Thoracic aorta (tissue), 2 donors: ENCODE measurements around the gene NID2. TPM values are rescaled to one million over a fixed set of nuclear protein-coding genes. Genes with fewer than 3 reads are reported as not detected.

Experiments used
- ATAC-seq: fragments of 150-250 bp; one replicate; pipeline ENCODE4 v1.8.0; 2017; ENCODE audit warnings: low read depth; ENCODE audit not compliant: insufficient number of reproducible peaks, low FRiP score
- DNase-seq: peaks from one replicate; pipeline ENCODE4 v3.0.0-alpha.2; 2020; ENCODE audit warnings: low spot score
- H3K27ac ChIP-seq, 2 donors: fragments of 200-600 bp; sonication (generic); 1 replicate in 1 of 2; 2 replicates in 1 of 2; pipeline ENCODE4 v1.5.1; 2016; ENCODE audit warnings: mild to moderate bottlenecking in 2 of 2, moderate library complexity in 2 of 2
- H3K27me3 ChIP-seq: fragments of 200-600 bp; sonication (generic); replicated peaks from 2 replicates; pipeline ENCODE4 v1.6.0; 2016; ENCODE audit warnings: mild to moderate bottlenecking; ENCODE audit not compliant: insufficient read depth
- H3K36me3 ChIP-seq: fragments of 200-600 bp; sonication (generic); one replicate; pipeline ENCODE4 v1.5.1; 2016
- H3K4me1 ChIP-seq, 2 donors: fragments of 200-600 bp; sonication (generic); 1 replicate in 1 of 2; 2 replicates in 1 of 2; pipeline versions ENCODE4 v1.5.1 to v1.6.0; 2016; ENCODE audit warnings: low read depth in 2 of 2, mild to moderate bottlenecking in 1 of 2; ENCODE audit not compliant: control insufficient read depth in 1 of 2
- H3K4me3 ChIP-seq: fragments of 200-600 bp; sonication (generic); 2 replicates; pipeline ENCODE4 v1.5.1; 2016; ENCODE audit warnings: mild to moderate bottlenecking
- H3K9me3 ChIP-seq: fragments of 200-600 bp; sonication (generic); 2 replicates; pipeline ENCODE4 v1.5.1; 2016
- total RNA-seq, 2 donors: library from RNA; depleted of rRNA; stranded (reverse); fragments of >200 nt; gene quantifications; one replicate each; pipeline versions ENCODE4 v1.1.0 to v1.2.3, GENCODE V29; 2016
- TF ChIP-seq, protein P1 (sequence below): fragments of 200-600 bp; sonication (generic); IDR thresholded peaks from one replicate; pipeline ENCODE4 v1.5.1; 2019; ENCODE audit warnings: antibody characterized with exemption

NID2 gene
- total RNA-seq, 2 donors from 2014 or later: 21.0 to 33.3 TPM

- TF ChIP-seq, protein P1, sequence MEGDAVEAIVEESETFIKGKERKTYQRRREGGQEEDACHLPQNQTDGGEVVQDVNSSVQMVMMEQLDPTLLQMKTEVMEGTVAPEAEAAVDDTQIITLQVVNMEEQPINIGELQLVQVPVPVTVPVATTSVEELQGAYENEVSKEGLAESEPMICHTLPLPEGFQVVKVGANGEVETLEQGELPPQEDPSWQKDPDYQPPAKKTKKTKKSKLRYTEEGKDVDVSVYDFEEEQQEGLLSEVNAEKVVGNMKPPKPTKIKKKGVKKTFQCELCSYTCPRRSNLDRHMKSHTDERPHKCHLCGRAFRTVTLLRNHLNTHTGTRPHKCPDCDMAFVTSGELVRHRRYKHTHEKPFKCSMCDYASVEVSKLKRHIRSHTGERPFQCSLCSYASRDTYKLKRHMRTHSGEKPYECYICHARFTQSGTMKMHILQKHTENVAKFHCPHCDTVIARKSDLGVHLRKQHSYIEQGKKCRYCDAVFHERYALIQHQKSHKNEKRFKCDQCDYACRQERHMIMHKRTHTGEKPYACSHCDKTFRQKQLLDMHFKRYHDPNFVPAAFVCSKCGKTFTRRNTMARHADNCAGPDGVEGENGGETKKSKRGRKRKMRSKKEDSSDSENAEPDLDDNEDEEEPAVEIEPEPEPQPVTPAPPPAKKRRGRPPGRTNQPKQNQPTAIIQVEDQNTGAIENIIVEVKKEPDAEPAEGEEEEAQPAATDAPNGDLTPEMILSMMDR: no peak
- ATAC-seq (no peak), DNase-seq (no peak)
- no peak overlapping the region for H3K4me3 ChIP-seq
- H3K27ac ChIP-seq: no peak overlapping the region
- no peaks in the 10 kb centered on the region for H3K36me3 ChIP-seq
- no peaks in the 10 kb centered on the region for H3K9me3 ChIP-seq
- no peaks in the 10 kb centered on the region for H3K4me1 ChIP-seq
- H3K27me3 ChIP-seq: no peaks in the 10 kb centered on the region
These were observed 26.9 kb upstream of the NID2 start for GRCh38 chr14:52095794-52096193.

DNA sequence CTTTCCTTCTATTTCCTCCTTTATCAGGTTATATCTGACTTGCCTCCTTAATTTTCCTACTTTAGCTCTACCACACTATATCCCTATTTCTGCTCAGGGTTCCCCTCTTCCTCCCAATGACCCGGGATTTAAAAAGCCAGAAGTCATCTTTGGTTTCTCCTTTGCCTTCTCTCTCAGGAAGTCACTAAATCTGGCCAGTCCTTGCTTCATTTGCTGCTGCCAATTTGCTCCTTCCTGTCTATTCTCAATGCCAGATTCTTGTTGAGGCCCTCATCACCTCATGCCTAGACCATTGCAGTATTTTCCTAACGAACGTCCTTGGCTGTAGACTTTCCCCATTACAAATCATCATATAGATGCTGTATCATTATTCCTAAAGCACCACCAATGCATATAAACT is 26.5 kb upstream of the NID2 start:
- TF ChIP-seq, protein P1: no peak
- Histone ChIP-seq H3K9me3 (no peaks in the 10 kb centered on the region), H3K36me3 (no peaks in the 10 kb centered on the region), H3K4me3 (no peak overlapping the region), H3K27ac (no peak overlapping the region), H3K27me3 (no peaks in the 10 kb centered on the region), H3K4me1 (no peaks in the 10 kb centered on the region)
- ATAC-seq: no peak
- no peak for DNase-seq

GRCh38 chr14:52094546-52095271 is 25.9 kb upstream of the NID2 start:
- H3K4me3 ChIP-seq: no peak overlapping the region
- H3K4me1 ChIP-seq: no peaks in the 10 kb centered on the region
- ATAC-seq (no peak), DNase-seq (no peak)
- no peaks in the 10 kb centered on the region for H3K9me3 ChIP-seq
- H3K27ac ChIP-seq: no peak overlapping the region
- TF ChIP-seq, protein P1: no peak
- no peaks in the 10 kb centered on the region for H3K27me3 ChIP-seq
- H3K36me3 ChIP-seq: no peaks in the 10 kb centered on the region

GRCh38 chr14:52091928-52092327 is 23.1 kb upstream of the NID2 start:
- no peaks in the 10 kb centered on the region for H3K4me1 ChIP-seq
- no peak overlapping the region for H3K27ac ChIP-seq
- H3K9me3 ChIP-seq: no peaks in the 10 kb centered on the region
- H3K4me3 ChIP-seq: no peak overlapping the region
- no peaks in the 10 kb centered on the region for H3K27me3 ChIP-seq
- TF ChIP-seq, protein P1: no peak
- no peaks in the 10 kb centered on the region for H3K36me3 ChIP-seq
- ATAC-seq (no peak), DNase-seq (no peak)

- H3K4me1 ChIP-seq: no peaks in the 10 kb centered on the region
- ATAC-seq: no peak
- no peak overlapping the region for H3K27ac ChIP-seq
- no peaks in the 10 kb centered on the region for H3K36me3 ChIP-seq
- DNase-seq: no peak
- no peaks in the 10 kb centered on the region for H3K9me3 ChIP-seq
- no peaks in the 10 kb centered on the region for H3K27me3 ChIP-seq
- H3K4me3 ChIP-seq: no peak overlapping the region
- TF ChIP-seq, protein P1: no peak
These were observed 22.1 kb upstream of the NID2 start for GRCh38 chr14:52090936-52091335.
